Erythroblast (primary cell): ENCODE data around the gene BIRC7.
A peak's percentile ranks its signal among the peaks of the same experiment; 100 is the strongest.

Experiments used
- DNase-seq, 2 experiments: peaks; one replicate each; lab custom pipeline; 2025; lab: John Stamatoyannopoulos, UW
- GATA1 ChIP-seq: IDR thresholded peaks from 2 replicates; pipeline ENCODE4 v1.6.1; 2011; ENCODE audit warnings: low read depth, mild to moderate bottlenecking, control low read depth, low read length, moderate library complexity
- POLR2A ChIP-seq: IDR thresholded peaks from 2 replicates; pipeline ENCODE4 v1.6.1; 2011; ENCODE audit warnings: mild to moderate bottlenecking, low read length

The BIRC7 gene

DNA sequence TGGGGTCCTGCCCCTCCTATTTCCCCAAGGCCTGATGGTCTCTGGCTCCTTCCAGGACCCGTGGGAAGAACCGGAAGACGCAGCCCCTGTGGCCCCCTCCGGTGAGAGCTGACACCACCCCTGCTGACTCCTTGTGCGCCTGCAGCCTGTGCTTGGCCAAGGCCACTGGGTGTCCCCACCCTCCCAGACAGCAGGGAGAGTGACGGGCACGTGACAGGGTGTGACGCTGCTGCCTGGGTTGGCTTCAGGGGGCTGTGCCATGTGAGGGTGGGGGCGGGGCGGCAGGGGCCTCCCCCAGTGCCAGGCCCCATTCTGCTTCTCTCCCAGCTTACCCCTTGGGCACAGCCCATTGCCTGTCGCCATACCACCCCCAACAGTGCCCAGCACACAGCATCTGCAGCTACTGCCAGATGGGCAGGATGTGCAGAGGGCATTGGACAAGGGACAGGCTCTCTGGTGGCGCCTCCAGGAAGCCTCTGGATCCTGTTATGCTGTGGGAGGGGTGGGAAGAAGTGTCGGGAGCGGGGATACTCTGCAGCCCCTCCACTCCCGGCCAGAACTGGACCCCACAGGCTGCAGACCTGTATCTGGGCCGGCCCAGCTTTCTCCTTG lies 2.9 kb downstream of the BIRC7 start:
- DNase-seq, result peak; percentile 31 to 35
- TF ChIP-seq GATA1 (no peak), POLR2A (no peak)

GRCh38 chr20:63239431-63239830 lies 3.7 kb downstream of the BIRC7 start:
- no peak for DNase-seq
- TF ChIP-seq GATA1 (no peak), POLR2A (no peak)

DNA sequence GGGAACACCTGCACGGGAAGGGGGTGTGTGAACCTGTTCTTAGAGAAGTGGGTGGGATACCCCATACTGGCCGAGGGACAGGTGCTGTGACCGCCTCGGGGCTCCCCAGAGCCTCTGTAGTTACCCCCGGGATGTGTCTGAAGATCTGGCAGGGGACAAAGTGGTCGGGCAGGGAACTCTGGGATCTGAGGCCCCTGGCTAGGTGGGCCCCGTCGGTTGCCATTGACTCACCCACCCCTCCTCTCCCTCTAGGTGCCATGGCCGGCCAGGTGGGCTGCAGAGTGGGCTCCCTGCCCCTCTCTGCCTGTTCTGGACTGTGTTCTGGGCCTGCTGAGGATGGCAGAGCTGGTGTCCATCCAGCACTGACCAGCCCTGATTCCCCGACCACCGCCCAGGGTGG lies 4.3 kb downstream of the BIRC7 start:
- no peak for TF ChIP-seq POLR2A
- DNase-seq, result no peak

DNA sequence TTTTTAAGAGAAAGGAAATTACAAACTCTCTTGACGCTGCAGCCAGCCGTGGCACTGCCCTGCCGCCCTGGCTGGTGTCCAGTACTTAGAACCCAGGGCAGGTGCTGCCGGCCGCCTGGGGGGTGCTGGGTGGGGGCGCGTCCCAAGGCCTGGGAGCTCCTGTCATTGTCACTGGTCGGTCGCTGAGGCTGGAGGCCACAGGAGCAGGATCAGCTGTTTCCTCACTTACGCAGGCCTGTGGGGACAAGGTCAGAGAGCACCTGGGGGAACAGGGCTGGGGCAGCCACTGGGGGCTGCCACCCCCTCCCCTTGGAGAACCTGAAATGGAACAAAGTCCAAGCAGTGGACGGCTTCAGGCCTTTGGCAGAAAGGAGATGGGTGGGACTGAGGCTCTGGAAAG lies 5.6 kb downstream of the BIRC7 start:
- TF ChIP-seq GATA1, result no peak
- no peak for TF ChIP-seq POLR2A
- no peak for DNase-seq

- no peak for TF ChIP-seq GATA1
- no peak for DNase-seq
Measured at GRCh38 chr20:63242736-63243135, 7.0 kb downstream of the BIRC7 start.

GRCh38 chr20:63243604-63244247 lies 8.0 kb downstream of the BIRC7 start:
- TF ChIP-seq POLR2A, result no peak
- TF ChIP-seq GATA1, result no peak
- DNase-seq, result no peak

DNA sequence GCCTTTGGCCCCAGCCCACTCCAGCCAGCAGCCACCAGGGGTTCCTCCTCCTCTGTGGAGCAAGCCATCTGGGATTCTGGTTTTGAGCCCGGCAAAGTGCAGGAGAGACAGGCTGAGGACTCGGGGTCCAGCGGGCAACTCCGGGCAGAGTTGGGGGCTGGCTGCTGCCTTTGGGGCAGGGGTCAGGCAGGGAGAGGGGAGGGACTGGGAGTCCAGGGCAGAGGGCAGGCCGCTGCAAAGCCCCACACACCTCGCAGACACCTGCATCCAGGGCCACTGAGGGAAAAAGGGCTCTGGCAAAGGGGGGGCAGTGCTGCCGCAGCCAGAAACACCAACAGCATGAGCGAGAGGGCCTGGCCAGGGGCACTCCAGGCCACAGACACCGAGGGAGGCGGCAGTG lies 8.8 kb downstream of the BIRC7 start:
- TF ChIP-seq POLR2A (no peak), GATA1 (no peak)
- no peak for DNase-seq

GRCh38 chr20:63246490-63247288 lies 11.0 kb downstream of the BIRC7 start:
- TF ChIP-seq POLR2A, result no peak
- TF ChIP-seq GATA1, result no peak
- DNase-seq, result no peak

DNA sequence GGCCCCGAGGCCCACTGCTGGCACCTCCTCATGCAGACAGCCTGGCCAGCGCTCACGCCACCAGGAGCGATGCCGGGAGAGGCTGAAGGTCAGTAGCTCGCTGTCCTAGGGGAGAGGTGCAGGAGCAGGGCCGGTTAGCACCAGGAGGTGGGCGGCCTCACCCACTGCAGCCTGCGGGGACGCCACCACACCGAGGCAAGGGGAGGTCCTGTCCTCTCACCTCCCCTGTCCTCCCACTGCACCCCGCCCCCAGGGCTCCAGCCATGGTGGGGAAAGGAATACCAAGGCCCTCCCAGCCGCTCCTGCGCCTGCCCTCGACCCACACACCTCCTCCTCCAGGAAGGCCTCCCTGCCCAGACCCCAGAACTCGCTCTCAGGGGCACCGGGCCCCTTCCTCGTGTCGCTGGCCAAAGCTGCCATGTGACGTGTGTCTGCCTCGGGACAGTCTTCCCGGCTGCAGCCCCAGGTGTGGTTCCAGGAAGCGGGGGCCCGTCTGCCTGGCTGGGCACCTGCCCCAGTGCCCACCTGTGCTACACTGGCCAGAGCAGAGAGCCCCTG lies 12.0 kb downstream of the BIRC7 start:
- DNase-seq, result no peak
- TF ChIP-seq POLR2A, result no peak
- no peak for TF ChIP-seq GATA1

DNA sequence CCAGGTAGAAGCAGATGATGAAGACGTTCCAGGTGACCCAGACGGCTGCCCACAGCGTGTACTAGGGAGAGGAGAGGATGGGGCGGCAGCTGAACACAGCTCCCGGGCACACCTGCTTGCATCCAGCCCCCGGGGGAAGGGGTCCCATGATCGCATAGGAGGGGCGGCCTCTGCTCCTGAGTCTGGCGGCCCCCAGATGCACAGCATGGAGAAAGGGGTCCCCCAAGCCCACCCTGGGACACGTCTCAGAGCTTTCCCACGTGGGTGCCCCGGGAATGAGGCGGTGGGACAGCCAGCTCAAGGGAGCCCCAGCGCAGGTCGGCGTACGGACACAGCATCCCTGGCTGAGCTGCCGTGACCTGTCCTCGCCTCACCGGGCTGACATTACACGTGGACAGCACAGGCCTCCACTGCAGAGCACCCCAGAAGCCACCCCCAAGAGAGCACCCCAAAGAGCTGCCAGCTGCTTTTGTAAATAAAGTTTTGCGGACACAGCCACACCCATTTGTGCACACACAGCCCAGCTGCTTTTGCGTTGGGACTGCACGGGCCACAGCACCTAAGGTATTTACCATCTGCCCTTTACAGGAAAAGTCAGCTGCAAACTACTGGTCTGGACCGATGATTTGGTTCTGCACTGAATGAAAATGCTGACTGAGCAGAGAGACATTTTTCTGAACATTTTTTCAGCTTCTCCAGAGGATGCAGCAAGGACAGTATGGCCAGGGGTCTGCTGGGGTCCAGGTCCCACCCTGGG lies 13.3 kb downstream of the BIRC7 start:
- DNase-seq, result no peak

DNA sequence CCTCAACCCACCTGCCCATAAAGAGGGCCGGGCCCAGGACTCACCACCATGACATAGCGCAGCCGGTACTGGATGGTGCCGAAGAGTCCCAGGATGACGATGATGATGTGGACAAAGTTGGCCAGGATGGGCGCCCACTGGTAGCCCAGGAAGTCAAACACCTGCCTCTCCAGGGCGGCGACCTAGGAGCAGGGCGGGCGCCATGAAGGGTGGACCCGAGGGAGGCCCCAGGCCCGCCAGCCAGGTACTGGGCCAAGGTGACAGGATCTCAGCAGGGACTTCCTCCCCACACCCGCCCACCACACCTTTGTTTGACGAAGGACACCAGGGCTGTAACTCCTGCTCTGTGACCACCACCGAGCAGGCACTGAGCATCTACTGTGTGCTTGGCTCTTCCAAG lies 14.2 kb downstream of the BIRC7 start:
- no peak for DNase-seq
- TF ChIP-seq GATA1 (no peak), POLR2A (no peak)

More for the DNA sequence above, 13.3 kb downstream of the BIRC7 start:
- no peak for TF ChIP-seq GATA1
- TF ChIP-seq POLR2A, result no peak

DNA sequence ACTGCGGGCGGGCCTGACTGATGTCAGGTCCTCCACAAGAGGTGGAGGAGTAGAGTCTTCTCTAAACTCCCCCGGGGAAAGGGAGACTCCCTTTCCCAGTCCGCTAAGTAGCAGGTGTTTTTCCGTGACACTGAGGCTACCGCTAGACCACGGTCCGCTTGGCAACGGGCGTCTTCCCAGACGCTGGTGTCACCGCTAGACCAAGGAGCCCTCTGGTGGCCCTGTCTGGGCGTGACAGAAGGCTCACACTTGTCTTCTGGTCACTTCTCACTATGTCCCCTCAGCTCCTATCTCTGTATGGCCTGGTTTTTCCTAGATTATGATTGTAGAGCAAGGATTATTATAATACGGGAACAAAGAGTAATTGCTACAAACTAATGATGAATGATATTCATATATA lies 15.6 kb downstream of the BIRC7 start:
- peak in 1 of 2 experiments; percentile 16 for DNase-seq

- TF ChIP-seq POLR2A (no peak), GATA1 (no peak)
- no peak for DNase-seq
Measured at GRCh38 chr20:63252284-63252711, 16.6 kb downstream of the BIRC7 start.

DNA sequence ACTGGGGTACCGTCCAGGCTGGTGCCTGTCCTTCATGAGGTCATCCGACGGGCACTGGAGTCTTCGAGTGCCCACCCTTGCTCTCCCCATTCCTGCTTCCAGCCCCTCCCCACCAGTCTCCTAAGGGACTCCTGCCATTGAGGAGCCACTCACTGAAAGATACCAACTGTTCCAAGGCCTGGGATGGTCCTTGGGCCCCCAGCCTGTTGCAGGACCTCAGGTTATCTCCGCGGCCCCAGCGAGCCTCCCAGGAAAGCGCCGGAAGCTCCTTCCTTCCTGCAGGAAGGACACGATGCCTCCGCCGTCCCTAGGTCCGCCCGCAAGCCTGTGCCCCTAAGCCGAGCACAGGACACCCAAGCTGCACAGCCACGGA lies 17.3 kb downstream of the BIRC7 start:
- DNase-seq, result no peak
- TF ChIP-seq GATA1, result no peak
- no peak for TF ChIP-seq POLR2A
